Endothelial cell of umbilical vein (primary cell): Measurements from ENCODE around the gene CSTF2. TPM values are rescaled to one million over a fixed set of nuclear protein-coding genes. Genes with fewer than 3 reads are reported as not detected.

ENCODE experiments used
- BruUV-seq: library from RNA; stranded (reverse); fragments of 400-500 nt; replicated peaks from 2 replicates; lab custom pipeline; 2021; lab: Mats Ljungman, UMichigan
- CTCF ChIA-PET: fragments of 300-600, 350-600 bp; sonication (Branson Sonifier 250); formaldehyde crosslinking; loops from one replicate; lab custom pipeline; 2021; ENCODE audit warnings: antibody characterized with exemption, inconsistent platforms; lab: Charles Lee
- POLR2A ChIA-PET: fragments of 300-600, 350-600 bp; sonication (Branson Sonifier 250); formaldehyde crosslinking; loops from one replicate; lab custom pipeline; 2021; ENCODE audit warnings: antibody characterized with exemption, inconsistent platforms; lab: Charles Lee
- DNase-seq: peaks from one replicate; pipeline ENCODE4 v3.0.0-alpha.2; 2011; ENCODE audit warnings: low read depth, low spot score
- FAIRE-seq: peaks from 2 replicates; lab custom pipeline; 2011; peaks lifted over from hg19 to GRCh38; lab: Jason Lieb, UNC
- H2AFZ ChIP-seq: 2 replicates; pipeline ENCODE4 v1.6.0; 2012; ENCODE audit warnings: low read depth, low read length, control low read depth, inconsistent platforms
- H3K27ac ChIP-seq: 2 replicates; pipeline ENCODE4 v1.5.1; 2011; ENCODE audit warnings: low read depth, mild to moderate bottlenecking, control low read depth, low read length, moderate library complexity; ENCODE audit not compliant: insufficient read depth
- H3K27me3 ChIP-seq, 2 experiments: 2 replicates each; pipeline versions ENCODE4 v1.6.0 to v1.6.1; 2011; ENCODE audit warnings: low read length in 2 of 2, mixed read lengths in 1 of 2; ENCODE audit not compliant: control insufficient read depth in 2 of 2, insufficient read depth in 2 of 2
- H3K36me3 ChIP-seq, 2 experiments: 2 replicates in 1 of 2; 3 replicates in 1 of 2; pipeline ENCODE4 v1.5.1; 2011; ENCODE audit warnings: low read length in 2 of 2, mild to moderate bottlenecking in 1 of 2, moderate library complexity in 1 of 2; ENCODE audit not compliant: control insufficient read depth in 2 of 2, insufficient read depth in 2 of 2; ENCODE audit errors: extremely low read depth in 1 of 2
- H3K4me1 ChIP-seq: 3 replicates; pipeline ENCODE4 v1.5.1; 2011; ENCODE audit warnings: mild to moderate bottlenecking, low read length; ENCODE audit not compliant: control insufficient read depth, insufficient read depth; ENCODE audit errors: extremely low read depth
- H3K4me2 ChIP-seq: 2 replicates; pipeline ENCODE4 v1.6.1; 2011; ENCODE audit warnings: low read length, control low read depth, mixed read lengths; ENCODE audit not compliant: insufficient read depth
- H3K4me3 ChIP-seq, 3 experiments: fragments of 200-600 bp in 1 of 3; sonication (generic), shearing (Covaris generic) in 1 of 3; replicated peaks in 1 of 3; 2 replicates each; pipeline ENCODE4 v1.5.1; 2011 to 2016; ENCODE audit warnings: control low read depth in 3 of 3, low read length in 3 of 3, mild to moderate bottlenecking in 2 of 3, inconsistent platforms in 1 of 3, low read depth in 1 of 3, moderate library complexity in 1 of 3; ENCODE audit not compliant: insufficient read depth in 1 of 3
- H3K79me2 ChIP-seq: 2 replicates; pipeline ENCODE4 v1.6.0; 2012; ENCODE audit warnings: low read length, inconsistent platforms; ENCODE audit not compliant: control insufficient read depth, insufficient read depth
- H3K9ac ChIP-seq: replicated peaks from 2 replicates; pipeline ENCODE3; 2011; ENCODE audit warnings: low read length, control low read depth; ENCODE audit not compliant: insufficient read depth; ENCODE audit errors: extremely low read depth
- H3K9me1 ChIP-seq: replicated peaks from 3 replicates; pipeline ENCODE4 v1.6.0; 2011; ENCODE audit warnings: mild to moderate bottlenecking, low read length; ENCODE audit not compliant: control insufficient read depth, insufficient read depth; ENCODE audit errors: extremely low read depth
- H3K9me3 ChIP-seq: replicated peaks from 2 replicates; pipeline ENCODE4 v1.5.1; 2012; ENCODE audit warnings: low read length, inconsistent platforms; ENCODE audit not compliant: control insufficient read depth, insufficient read depth
- H4K20me1 ChIP-seq: replicated peaks from 2 replicates; pipeline ENCODE3; 2011; ENCODE audit warnings: mild to moderate bottlenecking, low read length; ENCODE audit not compliant: control insufficient read depth, insufficient read depth; ENCODE audit errors: extremely low read depth
- EZH2 ChIP-seq: IDR thresholded peaks from 2 replicates; pipeline ENCODE4 v1.6.1; 2012; ENCODE audit warnings: borderline replicate concordance, low read depth, mild to moderate bottlenecking, moderate library complexity, low read length, inconsistent platforms; ENCODE audit not compliant: severe bottlenecking
- FOS ChIP-seq: IDR thresholded peaks from 2 replicates; pipeline ENCODE4 v1.6.1; 2011; ENCODE audit warnings: mild to moderate bottlenecking, low read length, moderate library complexity, borderline replicate concordance; ENCODE audit not compliant: insufficient read depth
- GATA2 ChIP-seq: IDR thresholded peaks from 2 replicates; pipeline ENCODE4 v1.7.0; 2011; ENCODE audit warnings: low read depth, mild to moderate bottlenecking, moderate library complexity, mixed read lengths, low read length; ENCODE audit not compliant: insufficient read length, insufficient read depth
- JUN ChIP-seq: IDR thresholded peaks from 2 replicates; pipeline ENCODE4 v1.6.1; 2011; ENCODE audit warnings: borderline replicate concordance, low read depth; ENCODE audit not compliant: insufficient read length, insufficient read depth
- MYC ChIP-seq: IDR thresholded peaks from one replicate; pipeline ENCODE4 v1.6.1; 2011; ENCODE audit warnings: mild to moderate bottlenecking, low read depth, low read length
- POLR2A ChIP-seq: IDR thresholded peaks from 2 replicates; pipeline ENCODE4 v1.6.1; 2012; ENCODE audit warnings: low read depth, mild to moderate bottlenecking, control low read depth, low read length
- POLR2AphosphoS5 ChIP-seq: IDR thresholded peaks from 2 replicates; pipeline ENCODE4 v1.6.1; 2012; ENCODE audit warnings: low read depth, mild to moderate bottlenecking, control low read depth, low read length, moderate library complexity; ENCODE audit not compliant: insufficient read depth
- dilution Hi-C: fragments of 300-500 bp; cut with MboI; formaldehyde crosslinking; loops from one replicate; pipeline ENCODE4 v1.15.0; 2019; ENCODE audit warnings: low sequenced_read_pairs; ENCODE audit not compliant: extremely low pct_ligation_motif_present
- intact Hi-C: fragments of 100-400 bp; cut with micrococcal nuclease; formaldehyde crosslinking; loops from one replicate; pipeline ENCODE4 v1.10.0; 2022
- polyA plus RNA-seq, 4 experiments: library from polyadenylated mRNA; depleted of rRNA in 3 of 4; stranded (reverse) in 3 of 4; unstranded in 1 of 4; fragments of >200 nt; gene quantifications; 2 replicates each; pipeline versions ENCODE4 v1.2.1 to v1.2.3, GENCODE V29; 2011 to 2012; ENCODE audit warnings: missing spikeins in 1 of 4
- total RNA-seq: library from RNA; stranded (reverse); gene quantifications from 2 replicates; pipeline ENCODE4 v1.2.3, GENCODE V29; 2021
- TF ChIP-seq, protein P1 (sequence below): IDR thresholded peaks from 2 replicates; pipeline ENCODE4 v1.6.1; 2011; ENCODE audit not compliant: insufficient read depth, insufficient read length
- TF ChIP-seq, protein P2 (sequence below), 2 donors: IDR thresholded peaks; 1 replicate in 1 of 2; 2 replicates in 1 of 2; pipeline ENCODE4 v1.5.1; 2011; ENCODE audit warnings: low read length in 2 of 2, mild to moderate bottlenecking in 2 of 2, moderate library complexity in 2 of 2, control low read depth in 1 of 2, inconsistent platforms in 1 of 2, low read depth in 1 of 2; ENCODE audit not compliant: insufficient read depth in 1 of 2; ENCODE audit errors: extremely low read depth in 1 of 2

The CSTF2 gene
- total and polyA plus RNA-seq, 2 donors (not counting 3 experiments of a cell fraction or from before 2014, with no cell fraction given): 18.5 to 25.2 TPM

DNA sequence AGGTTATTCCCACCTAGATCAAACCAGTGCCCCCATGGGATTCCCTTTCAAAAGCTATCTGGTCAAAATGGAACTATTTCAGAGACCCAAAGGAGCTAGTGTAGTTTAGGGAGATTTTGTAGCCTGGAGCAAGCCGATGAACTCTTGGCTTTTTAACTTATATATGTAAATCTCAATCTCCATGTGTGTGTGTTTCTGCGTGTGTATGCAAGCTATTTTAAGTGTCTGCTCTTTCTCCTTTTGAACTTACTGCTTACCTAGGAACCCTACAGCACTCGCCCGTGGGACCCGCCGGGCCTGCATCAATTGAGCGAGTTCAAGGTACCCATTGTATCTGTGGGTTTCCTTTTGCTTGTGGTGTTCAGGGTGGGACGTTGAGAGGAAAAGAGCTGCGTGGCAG is 10.4 kb downstream of the CSTF2 start:
- FAIRE-seq: no peak
- intact Hi-C loops: no loop called here
- Histone ChIP-seq H3K27me3 (no peaks in the 10 kb centered on the region), H2AFZ (no peak overlapping the region), H3K9me1 (no peaks in the 10 kb centered on the region), H3K4me1 (peaks cover 9% of the 10 kb centered on the region), H3K27ac (no peak overlapping the region), H3K9me3 (no peaks in the 10 kb centered on the region), H3K9ac (no peak overlapping the region), H3K4me2 (no peak overlapping the region), H3K4me3 (no peak overlapping the region), H3K79me2 (no peaks in the 10 kb centered on the region), H3K36me3 (peaks cover 4 to 5% of the 10 kb centered on the region in 2 experiments), H4K20me1 (no peaks in the 10 kb centered on the region)
- CTCF ChIA-PET: no interaction called here
- no TSS peak for BruUV-seq
- DNase-seq: no peak
- TF ChIP-seq POLR2AphosphoS5 (no peak), FOS (no peak), MYC (no peak), JUN (no peak), POLR2A (no peak), GATA2 (no peak), EZH2 (no peak)
- TF ChIP-seq, protein P1, sequence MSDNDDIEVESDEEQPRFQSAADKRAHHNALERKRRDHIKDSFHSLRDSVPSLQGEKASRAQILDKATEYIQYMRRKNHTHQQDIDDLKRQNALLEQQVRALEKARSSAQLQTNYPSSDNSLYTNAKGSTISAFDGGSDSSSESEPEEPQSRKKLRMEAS: no peak
- TF ChIP-seq, protein P2, sequence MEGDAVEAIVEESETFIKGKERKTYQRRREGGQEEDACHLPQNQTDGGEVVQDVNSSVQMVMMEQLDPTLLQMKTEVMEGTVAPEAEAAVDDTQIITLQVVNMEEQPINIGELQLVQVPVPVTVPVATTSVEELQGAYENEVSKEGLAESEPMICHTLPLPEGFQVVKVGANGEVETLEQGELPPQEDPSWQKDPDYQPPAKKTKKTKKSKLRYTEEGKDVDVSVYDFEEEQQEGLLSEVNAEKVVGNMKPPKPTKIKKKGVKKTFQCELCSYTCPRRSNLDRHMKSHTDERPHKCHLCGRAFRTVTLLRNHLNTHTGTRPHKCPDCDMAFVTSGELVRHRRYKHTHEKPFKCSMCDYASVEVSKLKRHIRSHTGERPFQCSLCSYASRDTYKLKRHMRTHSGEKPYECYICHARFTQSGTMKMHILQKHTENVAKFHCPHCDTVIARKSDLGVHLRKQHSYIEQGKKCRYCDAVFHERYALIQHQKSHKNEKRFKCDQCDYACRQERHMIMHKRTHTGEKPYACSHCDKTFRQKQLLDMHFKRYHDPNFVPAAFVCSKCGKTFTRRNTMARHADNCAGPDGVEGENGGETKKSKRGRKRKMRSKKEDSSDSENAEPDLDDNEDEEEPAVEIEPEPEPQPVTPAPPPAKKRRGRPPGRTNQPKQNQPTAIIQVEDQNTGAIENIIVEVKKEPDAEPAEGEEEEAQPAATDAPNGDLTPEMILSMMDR (IDR thresholded peaks at IDR 0.05; ENCODE audit: extremely low read depth in 1 of 2, insufficient read depth in 1 of 2, low read depth in 1 of 2, low read length in 2 of 2): no peak
- POLR2A ChIA-PET: no interaction called here
- dilution Hi-C loops: no loop called here
